NK-92 (cell line): Measurements from ENCODE around the gene CHRDL2.

Source experiments
- DNase-seq: peaks from one replicate; lab custom pipeline; 2025; ENCODE audit not compliant: unreplicated experiment; lab: John Stamatoyannopoulos, UW

CHRDL2 gene

DNA sequence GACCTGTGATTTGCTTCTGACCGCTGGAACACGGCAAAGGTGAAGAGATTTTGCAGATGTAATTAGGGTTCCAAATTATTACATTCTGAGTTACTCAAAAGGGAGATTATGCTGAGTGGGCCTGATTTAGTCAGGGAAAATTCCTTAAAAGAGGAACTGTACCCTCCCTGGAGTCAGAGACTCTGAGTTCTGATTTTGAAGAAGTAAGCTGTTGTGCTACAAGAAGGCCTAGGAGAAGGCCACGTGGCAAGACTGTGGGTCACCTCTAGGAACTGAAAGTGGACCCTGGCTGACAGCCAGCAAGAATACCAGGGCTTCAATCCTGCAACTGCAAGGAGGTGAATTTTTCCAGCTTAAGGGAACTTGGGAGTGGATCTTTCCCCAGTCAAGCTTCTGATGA, 45.3 kb downstream of the CHRDL2 start:
- no peak for DNase-seq

DNA sequence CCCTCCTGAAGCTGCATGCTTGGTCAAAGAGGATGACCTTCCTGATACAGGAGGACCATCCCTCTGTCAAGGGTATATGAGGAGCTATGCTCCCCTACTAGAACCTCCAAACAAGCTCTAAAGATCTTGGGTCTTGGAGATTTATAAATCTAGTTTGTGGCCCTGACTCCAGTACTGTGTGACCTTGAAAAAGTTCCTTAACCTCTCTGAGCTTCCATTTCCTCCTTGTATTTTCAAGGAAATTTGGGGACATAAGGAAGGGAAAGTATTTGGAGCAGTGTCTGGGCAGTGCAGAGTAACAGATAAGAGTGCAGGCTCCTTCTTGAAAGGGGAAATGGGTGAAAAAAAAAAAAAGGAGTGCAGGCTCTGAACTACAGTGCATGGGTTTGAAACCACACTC, 45.9 kb downstream of the CHRDL2 start:
- no peak for DNase-seq

DNA sequence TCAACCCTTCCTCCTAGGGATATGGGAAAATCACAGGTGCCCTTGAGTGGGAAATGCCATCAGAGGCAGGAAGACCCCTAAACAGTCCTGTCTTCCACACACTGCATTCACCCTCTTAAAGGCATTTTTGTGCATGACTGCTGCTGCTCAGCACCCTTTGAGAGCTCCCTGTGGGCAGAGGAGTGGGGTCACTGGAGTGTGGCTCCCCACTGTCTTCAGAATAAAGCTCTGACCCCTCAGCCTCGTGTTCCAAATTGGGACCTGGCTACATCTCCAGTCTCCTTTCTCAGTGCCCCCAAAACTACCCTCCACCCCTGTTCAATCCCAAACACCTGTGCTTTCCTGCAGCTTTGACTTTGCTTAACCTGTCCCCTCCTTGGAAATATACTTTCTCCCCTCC, 46.6 kb downstream of the CHRDL2 start:
- DNase-seq = no peak

DNA sequence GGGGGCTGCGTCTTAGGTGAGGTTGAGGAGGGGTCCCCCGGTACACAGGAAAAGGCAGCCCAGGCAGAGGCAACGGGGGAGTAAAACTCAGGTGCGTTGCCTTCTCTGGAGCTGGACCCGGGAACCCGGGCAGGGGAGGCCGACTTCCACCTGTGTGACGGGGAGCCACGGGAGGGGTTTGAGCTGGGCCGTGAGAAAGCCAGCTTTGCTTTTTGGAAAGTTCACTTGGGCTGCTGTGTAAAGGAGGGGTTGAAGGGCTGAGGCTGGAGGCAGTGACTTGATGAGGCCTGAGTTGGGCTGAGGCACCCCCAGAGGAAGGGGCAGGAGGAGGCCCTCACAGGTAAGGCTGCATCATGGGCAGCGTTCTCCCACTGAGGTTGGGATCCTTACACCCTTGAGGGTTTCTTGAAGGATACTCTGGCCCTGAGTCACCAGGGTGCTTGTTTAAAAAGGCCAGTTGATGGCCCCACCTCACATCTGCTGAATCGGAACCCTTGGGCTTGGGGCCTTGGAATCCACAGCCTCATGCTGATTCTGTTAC, 47.2 kb downstream of the CHRDL2 start:
- DNase-seq = no peak

DNA sequence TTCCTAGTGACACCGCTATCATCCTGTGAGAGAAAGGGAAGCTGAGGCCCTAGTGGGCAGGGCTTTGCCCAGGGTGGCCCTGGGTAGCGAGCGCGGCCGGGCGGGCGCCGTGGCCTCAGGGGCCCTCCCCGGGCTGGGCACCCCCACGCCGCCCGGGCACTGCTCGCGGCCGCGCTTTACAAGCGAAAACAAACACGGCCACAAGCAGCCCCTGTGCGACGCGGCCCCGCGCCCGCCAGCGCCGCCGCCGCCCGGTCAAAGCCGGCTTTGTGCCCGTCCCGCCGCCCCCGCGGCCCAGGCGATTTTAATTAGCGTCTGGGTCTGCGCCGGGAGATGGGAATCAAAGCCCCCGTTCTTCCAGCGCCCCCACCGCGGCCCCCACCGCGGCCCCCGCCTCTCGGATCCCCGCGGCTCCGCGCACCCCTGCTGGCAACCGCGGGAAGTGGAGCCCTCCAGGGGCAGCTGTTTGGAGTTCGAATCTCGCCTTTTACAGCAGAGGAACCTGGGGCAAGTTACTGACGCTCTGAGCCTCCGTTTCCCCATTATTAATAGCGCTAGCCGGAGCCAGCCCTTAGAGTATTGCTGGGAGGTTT, 47.9 kb downstream of the CHRDL2 start:
- DNase-seq = no peak

DNA sequence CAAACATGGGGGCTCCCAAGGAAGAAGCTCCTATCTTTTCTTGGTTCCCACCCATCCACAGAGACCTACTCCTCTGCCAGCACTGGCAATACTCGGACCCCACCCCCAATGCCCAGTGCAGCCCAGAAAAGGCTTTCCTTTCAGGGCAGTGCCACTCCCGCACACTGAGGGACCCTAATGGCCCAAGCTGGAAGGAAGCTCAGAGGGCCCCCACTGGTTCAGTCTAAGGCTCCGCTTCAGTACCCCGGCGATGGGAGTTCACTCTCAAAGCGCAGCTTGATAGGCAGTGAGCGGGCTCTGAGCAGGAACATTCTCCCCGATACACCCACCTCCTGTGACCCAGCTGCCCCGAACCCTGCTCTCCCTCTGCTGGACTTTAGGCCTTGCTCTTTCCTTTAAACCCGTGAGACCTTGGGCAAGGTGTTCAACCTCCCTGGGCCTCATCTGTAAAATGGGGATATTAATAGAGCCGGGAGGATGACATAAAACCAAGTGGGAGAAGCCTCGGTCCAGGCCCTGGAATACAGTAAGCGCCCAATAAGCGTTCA, 48.4 kb downstream of the CHRDL2 start:
- DNase-seq = no peak

DNA sequence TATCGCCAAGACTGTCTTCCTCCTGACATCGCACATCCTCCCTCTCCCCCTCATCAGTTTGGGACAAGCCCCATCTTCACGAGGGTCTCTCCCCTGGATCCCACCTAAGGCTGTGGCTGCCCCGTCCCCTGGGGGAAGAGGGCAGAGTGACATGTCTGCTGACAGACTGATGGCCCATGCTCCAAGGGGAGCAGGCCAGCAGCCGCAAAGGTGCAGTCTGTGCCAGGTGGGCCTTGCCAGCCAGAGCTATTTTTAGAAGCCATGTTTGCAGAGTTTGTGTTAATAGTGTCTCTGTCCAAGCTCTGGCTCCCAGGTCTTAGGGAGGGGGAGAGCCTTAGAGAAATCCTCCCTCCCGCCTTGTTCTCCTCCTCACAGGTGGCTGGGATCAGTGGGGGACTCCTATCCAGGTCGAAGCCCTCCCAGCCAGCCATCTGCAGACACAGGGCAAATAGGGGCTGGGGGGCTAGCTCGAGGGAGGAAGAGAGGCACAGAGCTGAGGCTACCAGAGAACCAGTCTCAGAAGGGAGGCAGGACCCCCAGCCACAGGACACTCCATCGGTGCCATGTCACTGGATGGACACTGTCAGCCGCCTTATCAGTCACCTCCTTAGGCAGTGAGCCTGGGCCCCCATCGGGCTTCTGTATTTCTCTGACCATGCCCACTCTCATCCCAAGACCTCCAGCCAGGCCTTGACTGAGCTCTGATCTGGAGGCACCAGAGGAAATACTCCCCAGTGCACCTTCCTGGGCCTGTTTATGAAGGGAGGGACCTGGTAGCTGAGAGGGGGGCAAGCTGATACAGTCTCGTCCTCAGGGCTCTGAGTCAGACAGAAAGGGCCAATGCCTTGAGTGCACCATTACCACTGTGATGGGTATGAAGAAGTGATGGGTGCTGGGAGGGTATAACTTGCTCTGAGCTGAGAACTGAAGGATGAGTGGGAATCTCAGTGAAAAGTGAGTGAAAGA, 49.3 kb downstream of the CHRDL2 start:
- DNase-seq = no peak

DNA sequence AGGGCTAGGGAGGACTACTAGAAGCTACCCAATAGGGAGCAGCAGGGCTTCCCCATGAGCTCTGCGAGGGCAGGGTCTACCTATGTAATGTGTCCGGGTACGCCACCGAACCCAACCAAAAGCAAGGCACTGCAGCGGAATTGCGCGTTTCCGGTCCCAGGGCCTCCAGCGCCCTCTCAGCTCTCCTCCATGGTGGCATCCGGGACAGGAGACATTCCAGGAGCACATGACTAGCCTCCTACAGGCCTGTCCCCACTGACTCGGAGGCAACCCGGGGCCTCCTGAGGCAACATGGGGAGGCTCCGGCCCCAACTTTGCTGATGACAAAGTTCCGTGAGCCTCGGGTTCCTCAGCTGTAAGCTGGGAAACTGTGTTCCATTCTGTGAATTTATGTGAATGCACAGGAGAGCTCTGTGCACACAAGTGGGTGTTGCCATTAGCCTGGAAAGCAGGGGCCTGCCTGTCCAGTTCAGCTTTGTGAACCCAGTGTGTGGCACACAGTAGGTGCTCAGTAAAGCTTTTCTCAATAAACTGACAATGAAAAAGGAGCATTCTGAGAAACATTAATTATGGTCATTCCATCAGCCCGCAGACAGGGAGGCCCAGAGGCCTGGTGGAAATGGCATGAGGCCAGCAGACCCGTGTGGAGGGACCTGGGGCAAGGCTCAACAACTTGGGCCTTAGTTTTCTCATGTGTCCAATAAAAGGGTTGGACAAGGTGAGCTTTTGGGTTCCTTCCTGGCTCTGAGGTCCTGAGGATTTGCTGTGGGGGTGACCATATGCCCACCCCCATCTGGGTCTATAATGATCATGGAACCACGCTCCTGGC, 50.3 kb downstream of the CHRDL2 start:
- no peak for DNase-seq

DNA sequence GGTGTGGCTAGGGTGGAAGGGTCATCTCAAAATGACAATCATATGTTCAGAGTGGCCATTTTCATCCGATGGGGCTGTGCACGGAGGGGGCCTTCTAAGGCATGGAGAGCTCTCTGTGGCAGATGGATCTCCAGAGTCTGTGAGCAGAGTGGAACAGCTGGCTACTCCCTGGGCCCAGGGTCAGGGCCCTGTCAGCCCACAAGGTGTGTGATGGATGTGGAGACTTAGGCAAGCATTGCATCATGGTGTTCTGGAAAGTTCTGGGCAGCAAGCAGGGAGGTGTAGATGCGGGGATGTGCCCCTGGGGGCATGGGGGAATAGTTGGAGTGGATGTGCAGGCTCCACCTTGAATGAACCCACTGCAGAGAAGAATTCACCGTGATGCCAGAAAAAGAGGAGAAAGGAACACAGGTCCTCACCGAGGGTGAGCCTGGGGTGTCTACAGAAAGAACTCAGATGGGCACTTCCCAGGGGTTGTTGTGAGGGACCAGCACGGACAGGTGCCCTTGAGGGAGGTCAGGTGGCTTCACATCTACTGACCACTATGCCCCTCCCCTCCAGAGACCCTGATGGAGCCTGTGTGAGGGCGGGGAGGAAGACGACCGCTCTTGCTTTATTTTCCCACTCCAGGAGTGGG, 51.1 kb downstream of the CHRDL2 start:
- DNase-seq = no peak

DNA sequence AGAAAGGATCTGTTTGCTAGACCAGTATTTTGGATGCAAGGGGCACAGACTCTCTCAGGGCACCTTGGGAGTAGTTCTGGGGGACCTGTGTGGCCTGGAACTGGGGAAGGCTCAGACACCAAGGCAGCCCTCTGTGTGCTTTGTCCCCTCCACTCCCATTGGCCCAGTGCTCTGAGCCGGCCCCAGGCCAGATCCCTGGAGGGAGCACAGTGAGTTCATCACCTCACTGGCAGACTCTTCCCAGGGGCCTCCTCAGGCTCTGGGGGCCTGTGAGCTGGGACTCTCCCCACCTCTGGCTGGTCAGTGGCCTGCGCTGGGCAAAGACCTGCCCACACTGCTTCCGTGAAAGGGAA, 51.7 kb downstream of the CHRDL2 start:
- no peak for DNase-seq

DNA sequence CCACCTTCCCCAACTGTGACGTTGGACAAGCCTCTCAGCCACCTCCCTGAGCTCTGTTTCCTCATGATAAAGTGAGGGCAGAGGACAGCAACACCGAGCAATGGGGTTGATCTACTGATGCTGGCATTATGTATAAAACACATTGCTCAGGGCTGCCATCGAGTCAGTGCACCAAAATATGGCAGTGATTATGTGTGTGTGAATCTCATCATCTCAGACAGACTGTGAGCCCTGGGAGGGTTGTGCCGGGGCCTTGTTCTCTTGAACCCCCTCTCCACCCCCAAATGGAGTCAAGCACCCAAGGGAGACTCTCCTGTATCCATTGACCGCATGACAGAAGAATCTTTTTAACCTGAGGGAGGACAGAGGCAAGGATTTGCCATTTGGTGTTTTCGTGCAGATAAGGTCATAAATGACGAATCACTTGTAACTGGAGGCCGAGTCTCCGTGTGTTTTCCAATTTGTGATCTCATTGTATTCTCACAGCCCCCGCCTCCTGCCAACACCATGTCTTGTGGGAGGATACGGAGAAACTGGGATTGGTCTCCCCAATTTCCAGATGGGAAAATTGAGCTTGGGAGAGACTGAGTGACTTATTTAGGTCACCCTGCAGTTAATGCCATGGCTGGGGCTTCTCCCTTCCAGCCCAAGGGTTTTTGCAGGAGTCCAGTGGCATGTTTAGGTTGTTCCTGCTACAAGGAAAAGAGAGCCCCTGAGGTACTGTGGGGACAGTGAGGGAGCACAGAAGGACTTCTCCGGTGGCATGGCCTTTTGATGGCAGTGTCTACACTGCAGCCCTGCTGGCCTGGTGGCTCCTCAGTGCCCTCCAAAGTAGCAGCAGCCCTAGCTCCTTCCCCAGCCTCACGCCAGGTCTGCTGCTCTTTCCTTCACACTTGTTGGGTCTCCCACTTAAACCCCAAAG, 52.4 kb downstream of the CHRDL2 start:
- DNase-seq = no peak

DNA sequence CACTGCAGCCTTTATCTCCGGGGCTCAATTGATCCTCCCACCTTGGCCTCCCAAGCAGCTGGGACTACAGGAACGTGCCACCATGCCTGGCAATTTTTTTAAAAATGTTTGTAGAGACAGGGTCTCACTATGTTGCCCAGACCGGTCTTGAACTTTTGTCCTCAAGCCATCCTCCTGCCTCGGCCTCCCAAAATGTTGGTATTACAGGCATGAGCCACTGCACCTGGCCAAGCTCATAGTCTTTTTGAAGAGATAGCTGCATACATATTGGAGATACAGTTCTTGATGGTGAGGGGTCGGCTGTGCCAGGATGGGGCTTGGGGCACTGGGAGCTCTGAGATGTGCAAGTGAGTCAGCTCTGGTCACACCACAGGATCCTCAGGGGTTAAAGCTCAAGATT, 53.2 kb downstream of the CHRDL2 start:
- no peak for DNase-seq

DNA sequence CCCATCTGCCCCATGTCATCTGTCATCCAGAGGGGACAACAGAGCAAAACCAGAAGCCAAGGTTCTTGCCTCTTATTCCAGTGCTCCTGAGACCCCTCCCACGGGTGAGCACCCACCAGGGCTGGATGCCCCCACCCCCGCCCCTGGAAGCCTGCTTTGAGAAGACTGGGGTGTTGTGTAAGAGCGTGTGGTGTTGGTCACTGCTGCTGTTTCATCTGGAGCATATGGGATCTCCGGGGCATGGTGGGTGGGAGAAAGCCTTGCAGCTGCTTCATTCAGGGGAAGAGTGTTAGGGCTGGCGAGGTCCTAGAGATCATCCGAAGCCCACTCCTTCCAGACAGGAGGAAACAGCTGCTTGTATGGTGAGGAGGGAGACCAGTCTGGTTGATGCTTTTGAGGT, 54.1 kb downstream of the CHRDL2 start:
- no peak for DNase-seq

DNA sequence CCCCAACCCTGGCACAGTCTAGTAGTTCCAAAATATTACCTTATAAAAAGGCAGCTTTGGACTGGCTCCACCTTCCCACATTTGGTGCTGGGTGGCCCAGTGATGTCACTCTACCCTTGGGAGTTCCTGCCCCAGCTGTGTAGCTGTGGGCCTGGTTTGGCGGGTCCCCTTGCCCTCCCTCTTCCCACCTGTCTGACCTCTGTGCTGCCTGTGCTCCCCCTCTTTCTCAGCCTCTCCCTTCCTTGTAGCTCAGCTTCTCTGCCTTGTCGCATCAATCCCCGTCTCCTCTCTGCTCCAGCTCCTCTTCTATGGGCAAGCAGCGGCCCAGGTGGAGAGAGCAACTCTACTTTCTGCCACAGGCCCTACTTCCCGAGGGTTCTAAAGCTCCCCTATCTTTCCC, 54.6 kb downstream of the CHRDL2 start:
- no peak for DNase-seq

DNA sequence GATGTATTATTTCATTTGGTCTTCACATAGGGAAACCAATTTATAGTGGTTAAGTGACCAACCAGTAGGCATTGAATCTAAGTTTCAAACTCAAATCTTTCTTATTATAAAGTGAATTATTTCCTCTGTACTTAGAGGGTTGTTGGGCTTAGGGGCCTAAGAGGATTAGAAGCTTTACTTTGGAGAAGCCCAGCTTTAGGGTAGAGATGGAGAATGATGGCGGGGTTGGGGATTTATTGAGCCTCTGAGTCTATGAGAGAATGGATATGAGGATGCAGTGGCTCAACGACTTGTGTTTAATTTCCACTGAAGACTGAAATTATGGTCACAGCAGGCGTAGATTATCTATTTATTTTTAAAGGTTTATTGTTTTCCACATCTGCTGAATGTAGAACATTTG, 55.5 kb downstream of the CHRDL2 start:
- no peak for DNase-seq

DNA sequence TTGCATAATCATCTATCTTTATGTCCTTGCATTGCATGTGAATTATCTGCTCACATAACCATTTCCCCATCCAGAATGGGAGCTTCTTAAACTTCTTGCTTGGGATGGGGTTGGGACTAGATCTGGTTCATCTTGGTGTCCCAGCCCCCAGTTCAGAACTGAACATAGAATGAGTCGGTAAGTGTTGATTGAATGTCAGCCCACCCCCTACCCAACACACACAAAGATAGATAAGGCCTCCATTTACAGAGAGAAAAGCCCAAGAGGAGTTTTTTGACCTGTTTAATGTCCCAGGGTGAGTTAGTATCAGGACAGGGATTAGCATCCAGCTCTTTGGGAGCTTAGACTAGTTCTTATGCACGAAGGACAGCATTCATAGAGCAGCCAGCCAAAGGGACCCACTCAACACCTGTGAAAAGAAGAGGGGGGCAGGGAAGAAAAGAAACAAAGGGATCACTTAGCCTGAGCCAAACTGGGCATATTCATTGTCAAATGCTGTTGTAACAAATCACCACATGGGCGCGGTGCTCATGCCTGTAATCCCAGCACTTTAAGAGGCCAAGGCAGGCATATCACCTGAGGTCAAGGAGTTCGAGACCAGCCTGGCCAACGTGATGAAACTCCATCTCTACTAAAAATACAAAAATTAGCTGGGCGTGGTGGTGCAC, 57.4 kb downstream of the CHRDL2 start:
- no peak for DNase-seq

DNA sequence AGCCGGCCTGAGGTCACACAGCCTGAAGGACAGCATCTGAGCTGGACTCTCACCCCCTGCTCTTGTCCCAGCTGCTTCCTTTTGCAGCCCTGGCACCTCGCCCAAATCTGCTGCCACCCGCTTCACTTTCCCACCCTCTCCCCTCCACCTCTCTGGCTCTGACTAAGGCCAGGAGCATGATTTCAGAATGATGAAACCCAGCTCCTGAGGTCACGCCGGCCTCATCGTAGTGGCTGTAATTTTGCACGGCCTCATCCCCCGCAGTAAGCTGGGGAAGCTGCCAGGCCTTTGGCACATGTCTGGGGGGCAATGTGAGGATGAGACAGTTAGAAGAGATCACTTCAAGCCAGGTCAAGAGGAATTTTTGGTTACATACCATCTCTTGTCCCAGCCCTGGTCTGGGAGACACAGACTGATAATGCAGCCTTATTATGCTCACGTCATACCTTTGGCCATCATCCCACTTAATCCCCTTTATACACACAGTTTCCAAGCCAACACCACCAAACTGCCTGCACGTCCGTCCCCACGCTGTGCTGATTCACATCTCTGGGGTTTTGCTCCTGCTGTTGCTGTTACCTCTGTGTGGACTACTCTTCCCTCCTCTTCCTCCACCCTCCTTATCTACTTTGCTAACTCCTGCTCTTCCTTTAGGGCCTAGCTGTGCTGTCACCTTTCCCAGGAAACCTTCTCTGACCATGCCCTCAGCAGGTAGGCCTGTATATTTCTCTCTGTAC, 58.1 kb downstream of the CHRDL2 start:
- no peak for DNase-seq

DNA sequence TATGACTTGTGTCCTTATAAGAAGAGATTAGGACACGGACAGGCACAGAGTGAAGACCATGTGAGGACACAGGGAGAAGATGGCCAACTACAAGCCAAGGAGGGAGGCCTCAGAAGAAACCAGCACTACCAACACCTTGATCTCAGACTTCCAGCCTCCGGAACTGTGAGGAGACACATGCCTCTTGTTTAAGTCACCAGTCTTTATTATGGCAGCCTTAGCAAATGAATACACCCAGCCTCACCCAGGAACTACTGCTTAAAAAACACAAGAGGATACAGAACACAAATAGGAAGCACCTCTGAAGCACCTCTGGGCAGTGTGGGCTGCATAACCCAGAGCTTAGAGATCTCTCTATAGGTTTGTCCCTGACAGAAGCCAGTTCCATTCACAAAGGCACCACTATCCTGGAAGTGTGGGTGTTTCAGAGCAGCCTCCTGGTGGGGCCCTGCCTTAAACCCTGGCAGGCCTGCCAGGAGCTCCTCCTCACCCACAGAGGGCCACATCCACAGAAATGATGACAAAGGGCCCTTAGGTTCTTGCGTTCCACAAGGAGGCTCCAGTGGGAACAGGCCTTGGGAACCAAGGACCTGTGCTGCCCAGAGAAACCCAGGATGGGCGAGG, 58.8 kb downstream of the CHRDL2 start:
- DNase-seq = no peak
